Tibial artery (tissue), 4 donors: ENCODE results near the gene ATF6.

ENCODE experiments used
- DNase-seq, 2 donors: peaks; one replicate each; pipeline ENCODE4 v3.0.0-alpha.2; 2019
- H3K27ac ChIP-seq, 2 donors: fragments of 200-600 bp; sonication (generic) in 1 of 2; 1 replicate in 1 of 2; 2 replicates in 1 of 2; pipeline ENCODE4 v1.5.1; 2018 to 2019; ENCODE audit warnings: mild to moderate bottlenecking in 1 of 2
- H3K27me3 ChIP-seq, 2 donors: fragments of 200-600 bp; sonication (generic) in 1 of 2; one replicate each; pipeline versions ENCODE4 v1.5.1 to v1.6.0; 2016 to 2019
- H3K36me3 ChIP-seq, 3 donors: fragments of 200-600 bp; sonication (generic) in 2 of 3; one replicate each; pipeline ENCODE4 v1.5.1; 2016 to 2019; ENCODE audit warnings: mild to moderate bottlenecking in 2 of 3
- H3K4me1 ChIP-seq, 4 donors: fragments of 200-600 bp; sonication (generic) in 2 of 4; 1 replicate in 3 of 4; 2 replicates in 1 of 4; pipeline ENCODE4 v1.5.1; 2016 to 2019
- H3K4me3 ChIP-seq, 2 donors: fragments of 200-600 bp; sonication (generic) in 1 of 2; 1 replicate in 1 of 2; 2 replicates in 1 of 2; pipeline ENCODE4 v1.5.1; 2018 to 2019; ENCODE audit warnings: mild to moderate bottlenecking in 2 of 2
- H3K9me3 ChIP-seq, 3 donors: fragments of 200-600 bp; sonication (generic) in 1 of 3; one replicate each; pipeline ENCODE4 v1.5.1; 2016 to 2019
- intact Hi-C: fragments of 100-400 bp; cut with DNase I; formaldehyde crosslinking; loops from one replicate; pipeline ENCODE4 v1.15.0; 2023; ENCODE audit warnings: low total_unique reads
- TF ChIP-seq, protein P1 (sequence below), 2 experiments: fragments of 200-600 bp in 1 of 2; fragments of 450-650 bp in 1 of 2; IDR thresholded peaks; one replicate each; pipeline ENCODE4 v1.5.1; 2017 to 2019; ENCODE audit warnings: antibody characterized with exemption in 2 of 2, mild to moderate bottlenecking in 1 of 2, moderate library complexity in 1 of 2

ATF6 gene

DNA sequence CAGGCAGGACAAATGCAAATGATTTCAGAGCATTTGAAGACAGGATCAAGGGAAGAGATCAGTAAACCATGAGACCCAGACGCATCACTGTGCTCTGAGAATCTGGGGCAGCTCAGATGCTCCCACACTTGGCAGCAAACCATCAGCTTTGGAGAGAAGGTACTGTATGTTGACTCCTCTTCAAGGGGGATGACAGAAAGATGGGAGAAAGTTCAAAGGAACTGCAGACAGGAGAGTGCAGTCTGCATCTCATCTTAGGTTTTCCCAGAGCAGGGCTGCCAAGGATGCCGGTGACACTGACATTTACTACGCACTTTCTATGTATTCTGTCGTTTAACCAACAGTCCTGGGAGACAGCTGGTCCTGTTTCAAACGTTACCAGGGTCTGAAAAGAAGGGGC is 221.8 kb downstream of the ATF6 start:
- intact Hi-C loops: no loop called here
- TF ChIP-seq, protein P1, sequence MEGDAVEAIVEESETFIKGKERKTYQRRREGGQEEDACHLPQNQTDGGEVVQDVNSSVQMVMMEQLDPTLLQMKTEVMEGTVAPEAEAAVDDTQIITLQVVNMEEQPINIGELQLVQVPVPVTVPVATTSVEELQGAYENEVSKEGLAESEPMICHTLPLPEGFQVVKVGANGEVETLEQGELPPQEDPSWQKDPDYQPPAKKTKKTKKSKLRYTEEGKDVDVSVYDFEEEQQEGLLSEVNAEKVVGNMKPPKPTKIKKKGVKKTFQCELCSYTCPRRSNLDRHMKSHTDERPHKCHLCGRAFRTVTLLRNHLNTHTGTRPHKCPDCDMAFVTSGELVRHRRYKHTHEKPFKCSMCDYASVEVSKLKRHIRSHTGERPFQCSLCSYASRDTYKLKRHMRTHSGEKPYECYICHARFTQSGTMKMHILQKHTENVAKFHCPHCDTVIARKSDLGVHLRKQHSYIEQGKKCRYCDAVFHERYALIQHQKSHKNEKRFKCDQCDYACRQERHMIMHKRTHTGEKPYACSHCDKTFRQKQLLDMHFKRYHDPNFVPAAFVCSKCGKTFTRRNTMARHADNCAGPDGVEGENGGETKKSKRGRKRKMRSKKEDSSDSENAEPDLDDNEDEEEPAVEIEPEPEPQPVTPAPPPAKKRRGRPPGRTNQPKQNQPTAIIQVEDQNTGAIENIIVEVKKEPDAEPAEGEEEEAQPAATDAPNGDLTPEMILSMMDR (IDR thresholded peaks at IDR 0.05): no peak
- H3K36me3 ChIP-seq: peaks cover 32 to 64% (median 41%) of the 10 kb centered on the region in 3 donors
- H3K4me3 ChIP-seq: no peak overlapping the region
- peak in 1 of 2 donors; percentile 29 for DNase-seq
- no peaks in the 10 kb centered on the region for H3K27me3 ChIP-seq
- peaks cover 0 to 6% (median 0%) of the 10 kb centered on the region in 4 donors for H3K4me1 ChIP-seq
- no peak overlapping the region for H3K27ac ChIP-seq
- peaks cover 0 to 15% (median 2%) of the 10 kb centered on the region in 3 donors for H3K9me3 ChIP-seq

DNA sequence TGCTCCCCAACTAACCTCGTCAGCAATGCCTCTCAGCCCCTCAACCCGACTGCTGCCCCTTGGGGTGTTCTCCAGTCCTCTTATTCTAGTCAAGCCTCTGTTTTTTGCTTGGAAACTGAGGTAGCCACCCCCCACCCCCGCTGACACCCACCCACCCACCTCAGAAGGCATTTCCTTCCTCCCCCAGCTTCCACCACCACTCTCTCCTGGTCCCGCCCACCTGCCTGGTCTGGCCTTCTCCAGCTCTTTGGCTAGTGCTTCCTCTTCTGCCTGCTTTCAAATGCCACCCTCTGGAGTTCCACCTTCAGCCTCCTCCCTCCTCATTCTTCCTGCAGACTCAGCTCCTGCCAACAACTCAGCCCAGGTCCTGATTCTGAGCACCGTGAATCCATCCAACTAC is 222.3 kb downstream of the ATF6 start:
- Histone ChIP-seq H3K9me3 (peaks cover 0 to 15% (median 2%) of the 10 kb centered on the region in 3 donors), H3K27me3 (no peaks in the 10 kb centered on the region), H3K4me3 (no peak overlapping the region), H3K27ac (no peak overlapping the region), H3K4me1 (peaks cover 0 to 6% (median 0%) of the 10 kb centered on the region in 4 donors), H3K36me3 (peaks cover 37 to 64% (median 43%) of the 10 kb centered on the region in 3 donors)
- intact Hi-C loops: no loop called here
- TF ChIP-seq, protein P1 (IDR thresholded peaks at IDR 0.05): no peak
- DNase-seq: peak in 1 of 2 donors; percentile 48

DNA sequence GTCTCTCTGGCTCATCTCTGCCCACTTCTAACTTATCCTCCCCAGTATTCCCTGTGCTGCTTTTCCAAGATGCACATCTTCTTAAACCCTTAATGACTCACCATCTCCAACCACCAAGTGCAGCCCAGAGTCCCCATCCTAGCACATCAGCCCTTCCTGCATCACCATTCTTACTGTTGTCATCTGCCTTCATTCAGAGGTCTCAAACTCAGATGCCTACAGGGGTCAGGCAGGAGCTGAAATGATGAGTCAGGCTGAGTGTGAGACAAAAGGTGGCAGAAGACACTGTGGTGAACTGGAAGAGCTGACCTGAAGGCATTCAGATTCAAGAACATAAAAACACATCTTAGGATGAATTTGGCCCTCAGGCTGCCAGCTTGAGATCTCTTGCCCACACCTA is 223.0 kb downstream of the ATF6 start:
- intact Hi-C loops: no loop called here
- Histone ChIP-seq H3K4me3 (no peak overlapping the region), H3K27me3 (no peaks in the 10 kb centered on the region), H3K9me3 (peaks cover 0 to 15% (median 2%) of the 10 kb centered on the region in 3 donors), H3K27ac (no peak overlapping the region), H3K4me1 (peaks cover 0 to 6% (median 3%) of the 10 kb centered on the region in 4 donors), H3K36me3 (peaks cover 33 to 64% (median 38%) of the 10 kb centered on the region in 3 donors)
- TF ChIP-seq, protein P1 (IDR thresholded peaks at IDR 0.05): no peak
- DNase-seq: no peak

DNA sequence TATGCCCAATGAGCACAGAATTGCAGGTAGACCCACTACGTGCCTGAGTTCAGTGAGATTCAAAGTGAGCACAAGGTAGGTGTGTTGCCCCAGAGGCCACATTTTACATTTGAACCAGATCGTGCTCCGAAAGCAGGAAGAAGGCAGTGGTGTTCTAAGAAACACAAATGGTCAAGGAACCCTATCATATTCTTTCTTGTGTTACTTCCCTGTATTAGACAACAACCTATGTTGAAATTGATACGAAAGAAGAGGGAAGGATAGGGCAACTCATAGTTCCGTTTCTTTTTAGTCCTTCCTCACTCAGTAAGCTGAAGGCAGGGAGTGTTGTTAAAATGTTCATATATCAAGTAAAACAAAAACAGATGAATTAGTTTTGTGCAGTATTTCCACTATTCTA is 223.7 kb downstream of the ATF6 start:
- H3K4me1 ChIP-seq: peaks cover 0 to 12% (median 3%) of the 10 kb centered on the region in 4 donors
- H3K9me3 ChIP-seq: peaks cover 0 to 15% (median 2%) of the 10 kb centered on the region in 3 donors
- H3K27me3 ChIP-seq: no peaks in the 10 kb centered on the region
- peaks cover 31 to 58% (median 37%) of the 10 kb centered on the region in 3 donors for H3K36me3 ChIP-seq
- peak in 1 of 2 donors; percentile 7 for DNase-seq
- intact Hi-C loops: no loop called here
- TF ChIP-seq, protein P1 (IDR thresholded peaks at IDR 0.05): no peak
- no peak overlapping the region for H3K4me3 ChIP-seq
- no peak overlapping the region for H3K27ac ChIP-seq

DNA sequence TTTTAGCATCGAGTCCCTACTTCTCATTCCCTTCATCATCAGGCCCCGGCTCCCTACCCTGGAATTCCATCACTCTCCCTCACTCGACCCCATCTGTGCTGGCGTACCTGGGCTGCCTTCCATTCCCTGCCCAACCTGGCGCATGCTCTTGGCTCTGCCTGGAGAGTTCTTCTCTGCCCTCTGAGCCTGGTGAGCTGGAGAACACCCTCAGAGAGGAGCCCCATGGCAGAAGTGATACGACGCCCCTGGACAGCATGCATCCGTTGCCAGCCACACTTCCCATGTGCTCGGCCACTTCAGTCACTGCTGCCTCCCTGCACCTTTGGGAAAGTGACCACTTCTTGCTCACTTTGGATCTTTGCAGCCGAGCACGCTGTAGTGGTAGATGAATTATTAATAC is 227.5 kb downstream of the ATF6 start:
- DNase-seq: peak in 1 of 2 donors; percentile 47
- Histone ChIP-seq H3K36me3 (peaks cover 38 to 68% (median 53%) of the 10 kb centered on the region in 3 donors), H3K4me1 (peaks cover 0 to 20% (median 0%) of the 10 kb centered on the region in 4 donors), H3K27ac (peak overlapping the region in 1 of 2 donors; percentile 28), H3K27me3 (no peaks in the 10 kb centered on the region), H3K9me3 (no peaks in the 10 kb centered on the region), H3K4me3 (no peak overlapping the region)
- intact Hi-C loops: no loop called here
- TF ChIP-seq, protein P1 (IDR thresholded peaks at IDR 0.05): no peak
